MM.1S (cell line): ENCODE data around the gene SVEP1.

Experiments
- DNase-seq: peaks from one replicate; pipeline ENCODE4 v3.0.0-alpha.2; 2015
- H2AFZ ChIP-seq: fragments of 300-600 bp; sonication (generic); 2 replicates; pipeline ENCODE4 v1.6.0; 2016; ENCODE audit warnings: antibody characterized with exemption, low read length
- H3F3A ChIP-seq: fragments of 300-600 bp; sonication (generic); 2 replicates; pipeline ENCODE4 v1.6.1; 2016; ENCODE audit warnings: mild to moderate bottlenecking, antibody characterized with exemption, low read length, moderate library complexity, mixed read lengths; ENCODE audit not compliant: insufficient read depth
- H3K27ac ChIP-seq: fragments of 300-600 bp; sonication (generic); 2 replicates; pipeline ENCODE4 v1.5.1; 2016; ENCODE audit warnings: mild to moderate bottlenecking, low read length
- H3K27me3 ChIP-seq: fragments of 300-600 bp; sonication (generic); replicated peaks from 2 replicates; pipeline ENCODE4 v1.6.0; 2016; ENCODE audit warnings: low read length; ENCODE audit not compliant: insufficient read depth
- H3K36me3 ChIP-seq: fragments of 300-600 bp; sonication (generic); replicated peaks from 2 replicates; pipeline ENCODE4 v1.6.1; 2016; ENCODE audit warnings: mild to moderate bottlenecking, low read length, mixed read lengths; ENCODE audit not compliant: insufficient read depth
- H3K4me1 ChIP-seq: fragments of 300-600 bp; sonication (generic); 2 replicates; pipeline ENCODE4 v1.6.1; 2016; ENCODE audit warnings: low read length, mixed read lengths
- H3K4me2 ChIP-seq: fragments of 300-600 bp; sonication (generic); 2 replicates; pipeline ENCODE4 v1.6.0; 2016; ENCODE audit warnings: low read depth, low read length
- H3K4me3 ChIP-seq: fragments of 300-600 bp; sonication (generic); 2 replicates; pipeline ENCODE4 v1.5.1; 2016; ENCODE audit warnings: low read length, mixed read lengths
- H3K79me2 ChIP-seq: fragments of 300-600 bp; sonication (generic); 2 replicates; pipeline ENCODE4 v1.6.1; 2016; ENCODE audit warnings: mixed run types, low read length, mixed read lengths
- H3K9ac ChIP-seq: fragments of 300-600 bp; sonication (generic); 2 replicates; pipeline ENCODE4 v1.6.1; 2016; ENCODE audit warnings: low read length, mixed read lengths
- H3K9me2 ChIP-seq: fragments of 300-600 bp; sonication (generic); replicated peaks from 2 replicates; pipeline ENCODE4 v1.6.1; 2016; ENCODE audit warnings: mild to moderate bottlenecking, low read length, mixed read lengths; ENCODE audit not compliant: insufficient read depth
- H3K9me3 ChIP-seq: fragments of 300-600 bp; sonication (generic); replicated peaks from 2 replicates; pipeline ENCODE4 v1.6.1; 2016; ENCODE audit warnings: mild to moderate bottlenecking, low read length, mixed read lengths; ENCODE audit not compliant: insufficient read depth
- H4K20me1 ChIP-seq: fragments of 300-600 bp; sonication (generic); 2 replicates; pipeline ENCODE4 v1.6.1; 2016; ENCODE audit warnings: mild to moderate bottlenecking, low read length, moderate library complexity, mixed read lengths; ENCODE audit not compliant: insufficient read depth
- CTCF ChIP-seq: fragments of 300-600 bp; sonication (generic); IDR thresholded peaks from 2 replicates; pipeline ENCODE4 v1.5.1; 2016; ENCODE audit warnings: antibody characterized with exemption, low read length, mixed read lengths
- EZH2 ChIP-seq: fragments of 300-600 bp; sonication (generic); optimal IDR thresholded peaks from 2 replicates; pipeline ENCODE3; 2017; ENCODE audit warnings: low read depth, mild to moderate bottlenecking, antibody characterized with exemption, low read length, mixed read lengths
- EZH2phosphoT487 ChIP-seq: fragments of 300-600 bp; sonication (generic); IDR thresholded peaks from 2 replicates; pipeline ENCODE4 v1.6.1; 2018; ENCODE audit warnings: antibody characterized with exemption, low read length

Gene SVEP1

GRCh38 chr9:110440796-110441195 lies 138.7 kb downstream of the SVEP1 start:
- DNase-seq: no peak
- Histone ChIP-seq H3K4me3 (no peak overlapping the region), H3K9ac (no peak overlapping the region), H3K79me2 (no peaks in the 10 kb centered on the region), H3K27ac (no peak overlapping the region), H3K9me2 (no peaks in the 10 kb centered on the region), H2AFZ (no peak overlapping the region), H3K4me1 (no peaks in the 10 kb centered on the region), H4K20me1 (no peaks in the 10 kb centered on the region), H3K36me3 (no peaks in the 10 kb centered on the region), H3K27me3 (no peaks in the 10 kb centered on the region), H3F3A (no peaks in the 10 kb centered on the region), H3K4me2 (no peak overlapping the region), H3K9me3 (no peaks in the 10 kb centered on the region)
- TF ChIP-seq CTCF: no peak
- no peak for TF ChIP-seq EZH2
- TF ChIP-seq EZH2phosphoT487: no peak

GRCh38 chr9:110440172-110440571 lies 139.4 kb downstream of the SVEP1 start:
- no peak for DNase-seq

DNA sequence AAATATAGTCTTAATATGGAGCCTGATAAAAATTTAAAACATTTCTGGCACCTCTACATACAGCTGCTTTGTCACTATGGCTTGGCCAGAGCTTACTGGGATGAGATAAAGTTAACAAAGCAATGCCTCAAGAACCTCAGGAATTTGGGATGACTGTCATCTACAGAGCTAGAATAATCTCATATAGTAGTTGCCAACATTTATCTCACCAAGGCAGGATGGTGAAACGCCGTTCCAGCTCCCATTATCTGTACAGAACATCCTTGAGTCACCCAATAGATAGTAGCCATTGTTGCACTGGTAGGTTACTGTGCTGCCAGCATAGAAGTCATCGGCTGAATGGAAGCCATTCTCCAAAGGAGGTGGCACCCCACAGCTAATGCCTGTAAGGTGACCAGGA lies 147.3 kb downstream of the SVEP1 start:
- no peak overlapping the region for H3K9ac ChIP-seq
- H4K20me1 ChIP-seq: no peaks in the 10 kb centered on the region
- H3K9me2 ChIP-seq: no peaks in the 10 kb centered on the region; the same call in 1 of the 2 replicates
- no peaks in the 10 kb centered on the region for H3K4me1 ChIP-seq
- no peak overlapping the region for H3K27ac ChIP-seq
- no peak overlapping the region for H3K4me2 ChIP-seq
- no peaks in the 10 kb centered on the region for H3K9me3 ChIP-seq
- no peaks in the 10 kb centered on the region for H3K27me3 ChIP-seq
- TF ChIP-seq CTCF (no peak), EZH2phosphoT487 (no peak), EZH2 (no peak)
- H3K79me2 ChIP-seq: no peaks in the 10 kb centered on the region
- no peaks in the 10 kb centered on the region for H3K36me3 ChIP-seq
- no peak overlapping the region for H3K4me3 ChIP-seq
- no peak overlapping the region for H2AFZ ChIP-seq
- DNase-seq: no peak
- H3F3A ChIP-seq: no peaks in the 10 kb centered on the region

More at GRCh38 chr9:110440172-110440571, 139.4 kb downstream of the SVEP1 start:
- Histone ChIP-seq H3K79me2 (no peaks in the 10 kb centered on the region), H2AFZ (no peak overlapping the region), H3K4me1 (no peaks in the 10 kb centered on the region), H3K36me3 (no peaks in the 10 kb centered on the region), H3K9me2 (no peaks in the 10 kb centered on the region), H3K9ac (no peak overlapping the region), H3F3A (no peaks in the 10 kb centered on the region), H3K4me2 (no peak overlapping the region), H3K27me3 (no peaks in the 10 kb centered on the region), H4K20me1 (no peaks in the 10 kb centered on the region), H3K4me3 (no peak overlapping the region), H3K9me3 (no peaks in the 10 kb centered on the region), H3K27ac (no peak overlapping the region)
- TF ChIP-seq EZH2 (no peak), CTCF (no peak), EZH2phosphoT487 (no peak)
